Prostate gland (tissue), 2 donors: ENCODE data around the gene CDKN2B. TPM values are rescaled to one million over a fixed set of nuclear protein-coding genes. Genes with fewer than 3 reads are reported as not detected.
"Not testable (repeated sequence)": the region's sequence is repeated elsewhere in the genome, so short reads cannot be mapped to it uniquely, and the experiment has no call there.

Source experiments
- DNase-seq: peaks from one replicate; pipeline ENCODE4 v3.0.0-alpha.2; 2019; ENCODE audit warnings: low spot score
- H3K27ac ChIP-seq, 2 donors: fragments of 200-600 bp; sonication (generic); 2 replicates each; pipeline ENCODE4 v1.5.1; 2017 to 2019
- H3K27me3 ChIP-seq: fragments of 200-600 bp; sonication (generic); replicated peaks from 2 replicates; pipeline ENCODE4 v1.5.1; 2019; ENCODE audit not compliant: insufficient read depth
- H3K36me3 ChIP-seq, 2 donors: fragments of 200-600 bp; sonication (generic); 1 replicate in 1 of 2; 2 replicates in 1 of 2; pipeline versions ENCODE4 v1.5.1 to v1.8.1; 2017 to 2019
- H3K4me1 ChIP-seq: fragments of 200-600 bp; sonication (generic); replicated peaks from 2 replicates; pipeline ENCODE4 v1.5.1; 2019
- H3K4me3 ChIP-seq, 2 donors: fragments of 200-600 bp; sonication (generic); 2 replicates each; pipeline ENCODE4 v1.5.1; 2017 to 2019
- H3K9me3 ChIP-seq: fragments of 200-600 bp; sonication (generic); 2 replicates; pipeline ENCODE4 v1.5.1; 2017
- CTCF ChIP-seq, 4 experiments: fragments of 200-600 bp in 2 of 4; fragments of 450-650 bp in 2 of 4; sonication (generic) in 2 of 4; IDR thresholded peaks; 1 replicate in 3 of 4; 2 replicates in 1 of 4; pipeline ENCODE4 v1.5.1; 2016 to 2019; ENCODE audit warnings: antibody characterized with exemption in 4 of 4, mild to moderate bottlenecking in 2 of 4, moderate library complexity in 2 of 4
- POLR2A ChIP-seq: fragments of 450-650 bp; IDR thresholded peaks from one replicate; pipeline ENCODE4 v1.6.1; 2016; ENCODE audit warnings: antibody characterized with exemption, mild to moderate bottlenecking
- POLR2AphosphoS5 ChIP-seq: sonication (generic); formaldehyde crosslinking; IDR thresholded peaks from one replicate; pipeline ENCODE4 v1.6.1; 2017; ENCODE audit warnings: antibody characterized with exemption
- WGBS: methylation state at CpG from one replicate; pipeline ENCODE4 v1.1.5; 2018; 5-methylcytosine and 5-hydroxymethylcytosine counted together
- intact Hi-C: fragments of 100-400 bp; cut with DNase I; formaldehyde crosslinking; loops from one replicate; pipeline ENCODE4 v1.14.2; 2022
- total RNA-seq, 2 donors: library from RNA; depleted of rRNA; stranded (reverse); fragments of >200 nt; gene quantifications; one replicate each; pipeline ENCODE4 v1.1.0, GENCODE V29; 2016

CDKN2B gene
- total RNA-seq, 2 donors from 2014 or later, result 5.4 to 8.8 TPM

GRCh38 chr9:21966140-21966851, 42.8 kb downstream of the CDKN2B start:
- no peak for DNase-seq
- Histone ChIP-seq H3K4me1 (no peaks in the 10 kb centered on the region), H3K27ac (no peak overlapping the region), H3K9me3 (no peaks in the 10 kb centered on the region), H3K36me3 (no peaks in the 10 kb centered on the region), H3K27me3 (peaks cover 52% of the 10 kb centered on the region), H3K4me3 (no peak overlapping the region)
- 20% methylated on average over 15 of the region's 15 CpGs for WGBS
- TF ChIP-seq CTCF (IDR thresholded peaks at IDR 0.05) (no peak), POLR2A (no peak), POLR2AphosphoS5 (no peak)
- intact Hi-C loops, result no loop called here

- Histone ChIP-seq H3K27me3 (peaks cover 46% of the 10 kb centered on the region), H3K36me3 (no peaks in the 10 kb centered on the region), H3K4me3 (peak overlapping the region in 1 of 2 donors; percentile 5), H3K4me1 (no peaks in the 10 kb centered on the region), H3K9me3 (no peaks in the 10 kb centered on the region), H3K27ac (no peak overlapping the region)
- no peak for TF ChIP-seq CTCF (IDR thresholded peaks at IDR 0.05)
- TF ChIP-seq POLR2AphosphoS5, result no peak
- TF ChIP-seq POLR2A, result no peak
- DNase-seq, result no peak
- intact Hi-C loops, result no loop called here
- 3% methylated on average over 30 of the region's 30 CpGs for WGBS
Measured at GRCh38 chr9:21965401-21965951, 43.6 kb downstream of the CDKN2B start.

GRCh38 chr9:21964925-21965385, 44.1 kb downstream of the CDKN2B start:
- peak overlapping the region in 1 of 2 donors; percentile 5 for H3K4me3 ChIP-seq
- WGBS, result 4% methylated on average over 29 of the region's 29 CpGs
- intact Hi-C loops, result no loop called here

DNA sequence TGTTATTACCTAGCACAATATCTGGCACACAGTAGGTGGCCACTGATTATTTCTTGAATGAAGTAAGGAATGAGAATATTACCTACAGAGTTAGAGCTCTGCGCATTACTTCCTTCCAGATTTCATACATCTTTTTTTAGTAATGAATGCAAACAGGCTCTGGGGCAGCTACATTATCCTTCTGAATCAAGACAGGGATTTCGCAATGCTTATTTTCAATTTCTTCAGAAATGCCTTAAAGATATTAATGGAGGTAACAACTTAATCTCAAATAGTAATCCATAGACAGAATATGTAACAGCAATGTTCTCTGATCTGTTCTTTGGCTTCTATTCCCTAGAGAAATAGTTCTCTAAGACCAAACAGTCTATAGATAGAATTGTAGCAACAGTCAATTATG, 47.5 kb downstream of the CDKN2B start:
- 86% methylated on average over 2 of the region's 2 CpGs for WGBS
- peaks cover 16% of the 10 kb centered on the region for H3K27me3 ChIP-seq
- no peak for TF ChIP-seq CTCF (IDR thresholded peaks at IDR 0.05)
- TF ChIP-seq POLR2AphosphoS5, result no peak
- no peak for TF ChIP-seq POLR2A
- no peak overlapping the region for H3K4me3 ChIP-seq
- H3K36me3 ChIP-seq, result no peaks in the 10 kb centered on the region
- intact Hi-C loops, result no loop called here
- no peaks in the 10 kb centered on the region for H3K9me3 ChIP-seq
- no peak overlapping the region for H3K27ac ChIP-seq
- no peak for DNase-seq
- H3K4me1 ChIP-seq, result no peaks in the 10 kb centered on the region

More at GRCh38 chr9:21964925-21965385, 44.1 kb downstream of the CDKN2B start:
- TF ChIP-seq POLR2AphosphoS5 (no peak), POLR2A (no peak), CTCF (IDR thresholded peaks at IDR 0.05) (no peak)
- Histone ChIP-seq H3K9me3 (no peaks in the 10 kb centered on the region), H3K27me3 (peaks cover 41% of the 10 kb centered on the region), H3K36me3 (no peaks in the 10 kb centered on the region), H3K27ac (no peak overlapping the region), H3K4me1 (no peaks in the 10 kb centered on the region)
- no peak for DNase-seq

- H3K27me3 ChIP-seq, DNase-seq, H3K27ac ChIP-seq, H3K4me1 ChIP-seq, H3K36me3 ChIP-seq, H3K9me3 ChIP-seq, intact Hi-C loops, H3K4me3 ChIP-seq: not testable (repeated sequence)
- 87% methylated on average over 25 of the region's 33 CpGs for WGBS
Measured at GRCh38 chr9:21959268-21959667, 49.8 kb downstream of the CDKN2B start.
